Measurements from ENCODE around the gene SBK3. TPM values are rescaled to one million over a fixed set of nuclear protein-coding genes. Genes with fewer than 3 reads are reported as not detected.
A peak's percentile ranks its signal among the peaks of the same experiment; 100 is the strongest.
"Not testable (repeated sequence)": the region's sequence is repeated elsewhere in the genome, so short reads cannot be mapped to it uniquely, and the experiment has no call there.

SBK3 gene, protein sequence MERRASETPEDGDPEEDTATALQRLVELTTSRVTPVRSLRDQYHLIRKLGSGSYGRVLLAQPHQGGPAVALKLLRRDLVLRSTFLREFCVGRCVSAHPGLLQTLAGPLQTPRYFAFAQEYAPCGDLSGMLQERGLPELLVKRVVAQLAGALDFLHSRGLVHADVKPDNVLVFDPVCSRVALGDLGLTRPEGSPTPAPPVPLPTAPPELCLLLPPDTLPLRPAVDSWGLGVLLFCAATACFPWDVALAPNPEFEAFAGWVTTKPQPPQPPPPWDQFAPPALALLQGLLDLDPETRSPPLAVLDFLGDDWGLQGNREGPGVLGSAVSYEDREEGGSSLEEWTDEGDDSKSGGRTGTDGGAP
- 10 to 100 TPM; 55.3 to 62.7 TPM for total RNA-seq
- long read RNA-seq, partial matches to known transcripts = 2 of 118 reads
- long read RNA-seq, other reads (novel, unspliced or antisense) = 114 of 118 reads

DNA sequence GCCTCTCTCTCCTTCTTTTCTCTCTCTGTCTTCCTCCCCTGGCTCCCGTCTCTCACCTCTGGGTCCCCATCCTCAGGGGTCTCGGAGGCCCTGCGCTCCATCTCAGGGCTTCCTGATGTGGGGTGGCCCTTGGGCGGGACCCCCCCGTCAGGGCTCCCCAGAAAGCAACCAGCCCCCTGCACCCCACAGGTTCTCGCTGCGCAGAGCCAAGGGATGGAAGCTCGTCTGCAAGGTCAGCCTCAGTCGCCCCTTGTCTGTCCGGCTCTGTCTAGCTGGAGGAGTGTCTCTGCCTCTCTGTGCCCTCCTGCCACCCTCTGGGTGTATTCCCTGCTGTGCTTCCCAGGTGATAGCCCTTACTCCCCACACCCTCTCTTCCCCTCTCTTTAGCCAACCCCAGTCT lies at the start of gene SBK3:
Gene SBK3 (minus strand): TSS at position 101 of the 400 bp plus-strand sequence. CDS start 0 bp downstream, at position 101.
- DNase-seq (no peak), ATAC-seq (peak in 1 of 2 donors; percentile 1)
- intact Hi-C loops (cut with DNase I) = loop anchor here in 1 of 2 donors (5.0 kb wide), 1 partner anchor 42 kb away; no protein-coding TSS in a partner anchor

DNA sequence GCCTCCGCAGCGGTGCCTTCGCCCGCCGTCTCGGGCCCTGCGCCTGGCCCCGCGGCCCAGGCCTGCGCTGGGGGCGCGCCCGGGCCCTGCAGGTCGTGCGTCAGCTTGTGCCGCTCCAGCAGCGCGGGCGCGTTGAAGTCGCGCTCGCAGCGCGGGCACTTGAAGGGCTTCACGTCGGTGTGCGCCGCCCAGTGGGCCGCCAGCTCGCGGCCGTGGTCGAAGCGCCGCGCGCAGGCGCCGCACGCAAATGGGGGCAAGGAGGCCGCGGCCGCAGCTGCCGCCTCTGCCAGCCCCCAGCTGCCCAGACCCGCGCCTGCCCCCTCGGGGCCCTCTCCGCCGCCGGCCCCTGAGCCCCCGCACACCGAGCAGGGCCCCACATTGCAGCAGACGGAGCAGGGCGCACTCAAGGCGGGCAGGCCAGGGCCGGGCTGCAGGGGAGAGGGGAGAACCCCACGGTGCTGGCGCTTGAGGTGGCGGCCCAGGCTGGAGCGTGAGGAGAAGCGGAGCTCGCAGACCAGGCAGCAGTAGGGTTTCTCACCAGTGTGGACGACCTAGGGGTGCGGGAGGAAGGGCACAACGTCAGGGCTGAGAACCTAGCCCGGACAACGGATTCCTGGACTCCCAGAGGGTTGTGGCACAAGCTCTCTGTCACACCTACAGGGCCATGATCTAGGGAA lies 47.9 kb upstream of the SBK3 start:
- peak in 1 of 2 donors; percentile 18 for ATAC-seq
- intact Hi-C loops (cut with DNase I) = no loop called here

DNA sequence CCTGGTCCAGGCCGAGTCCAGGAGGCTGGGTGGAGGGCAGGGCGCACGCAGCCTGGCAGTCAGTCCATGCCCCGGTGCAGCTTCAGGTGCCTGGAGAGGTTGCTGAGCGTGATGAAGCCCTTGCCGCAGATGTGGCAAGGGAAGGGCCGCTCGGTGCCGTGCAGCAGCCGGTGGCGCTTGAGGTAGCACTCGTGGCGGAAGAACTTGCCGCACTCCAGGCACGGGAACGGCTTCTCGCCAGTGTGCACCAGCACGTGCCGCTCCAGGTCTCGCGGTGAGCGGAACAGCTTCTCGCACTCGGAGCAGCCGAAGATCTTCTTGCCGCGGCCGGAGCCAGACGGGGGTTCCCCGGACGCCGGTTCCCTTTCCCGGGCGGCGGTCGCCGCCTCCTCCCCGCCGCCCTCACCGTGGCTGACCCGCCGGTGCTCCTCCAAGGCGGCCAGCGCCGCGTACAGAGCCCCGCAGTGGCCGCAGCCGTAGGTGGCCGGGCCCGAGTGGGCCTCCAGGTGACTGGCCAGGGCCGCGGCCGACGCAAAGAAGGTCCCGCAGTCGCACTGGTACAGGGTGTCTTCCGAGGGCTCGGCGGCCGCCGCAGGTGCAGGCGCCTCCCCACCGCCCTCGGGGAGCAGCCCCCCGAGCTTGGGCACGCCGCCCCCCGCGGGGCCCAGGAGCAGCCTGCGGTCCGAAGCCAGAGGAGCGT lies 47.2 kb upstream of the SBK3 start:
- DNase-seq = peak; percentile 24
- intact Hi-C loops (cut with DNase I) = no loop called here
- no peak for ATAC-seq

More for the DNA sequence above, 47.9 kb upstream of the SBK3 start:
- DNase-seq = no peak

DNA sequence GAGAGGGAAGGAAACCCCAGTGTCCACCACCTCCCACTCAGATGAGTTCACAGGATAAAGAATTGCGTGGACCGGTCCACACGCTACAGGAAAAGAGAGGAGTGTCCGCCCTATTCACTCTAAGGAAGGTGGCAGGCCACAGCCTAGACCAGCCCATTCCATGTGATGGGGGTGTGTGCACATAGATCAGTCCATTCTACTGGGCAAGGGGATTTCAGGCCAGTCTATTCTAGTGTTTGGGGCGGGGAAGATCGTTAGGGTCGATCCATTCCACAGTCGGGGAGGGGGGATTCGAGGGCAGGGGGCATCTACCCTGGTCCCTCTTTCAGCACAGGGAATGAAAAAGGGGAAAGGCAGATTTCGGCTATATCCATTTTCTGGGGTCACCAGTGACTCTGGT lies 46.2 kb upstream of the SBK3 start:
- intact Hi-C loops (cut with DNase I) = no loop called here
- DNase-seq = no peak
- ATAC-seq = no peak

DNA sequence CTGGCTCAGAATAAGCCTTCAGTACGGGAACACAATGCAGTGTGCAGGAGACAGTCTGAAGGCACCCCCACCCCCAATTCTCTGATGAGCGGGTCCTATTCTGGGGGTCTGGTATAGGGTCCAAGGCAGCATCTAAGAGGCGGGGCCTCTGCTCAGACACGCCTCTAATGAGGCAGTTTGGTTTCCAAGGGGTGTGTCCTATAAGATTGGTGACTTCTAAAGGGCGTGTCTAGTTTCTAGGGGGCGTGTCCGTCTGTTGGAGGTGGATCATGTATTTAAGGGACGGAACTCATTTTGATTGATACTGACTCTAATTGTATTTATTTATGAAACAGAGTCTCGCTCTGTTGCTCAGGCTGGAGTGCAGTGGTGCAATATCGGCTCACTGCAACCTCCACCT lies 45.3 kb upstream of the SBK3 start:
- intact Hi-C loops (cut with DNase I) = no loop called here
- DNase-seq = no peak
- no peak for ATAC-seq

DNA sequence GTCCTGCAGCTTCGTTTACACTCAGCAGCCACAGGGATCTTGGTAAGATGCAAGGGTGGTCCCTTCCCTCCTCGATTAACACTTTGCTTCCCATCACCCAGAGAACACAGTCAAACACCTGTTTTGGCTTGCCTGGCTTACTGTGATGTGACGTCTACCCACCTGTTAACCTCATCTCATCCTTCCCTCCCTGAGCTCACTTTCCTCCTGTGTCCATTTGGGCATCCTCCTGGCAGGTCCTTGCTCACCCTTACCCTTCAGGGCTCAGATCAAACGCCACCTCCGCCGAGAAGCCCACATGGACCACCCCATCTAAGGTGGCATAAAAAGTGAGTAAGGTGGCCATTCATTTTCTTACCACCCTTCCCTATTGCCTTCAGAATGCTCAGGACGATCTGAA lies 44.8 kb upstream of the SBK3 start:
- intact Hi-C loops (cut with DNase I) = no loop called here
- DNase-seq (no peak), ATAC-seq (no peak)

DNA sequence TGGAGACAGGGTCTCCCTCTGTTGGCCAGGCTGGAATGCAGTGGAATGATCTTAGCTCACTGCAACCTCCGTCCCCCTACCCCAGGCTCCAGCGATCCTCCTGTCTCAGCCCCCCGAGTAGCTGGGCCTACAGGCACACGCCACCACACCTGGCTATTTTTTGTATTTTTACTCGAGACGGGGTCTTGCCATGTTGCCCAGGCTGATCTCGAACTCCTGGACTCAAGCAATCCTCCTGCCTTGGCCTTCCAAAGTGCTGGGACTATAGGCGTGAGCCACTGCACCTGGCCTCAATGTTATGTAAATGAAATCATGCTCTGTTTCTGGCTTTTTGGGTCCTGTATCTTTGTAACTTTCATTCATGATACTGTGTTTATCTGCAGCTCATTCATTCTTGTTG lies 43.4 kb upstream of the SBK3 start:
- intact Hi-C loops (cut with DNase I) = loop anchor here in 1 of 2 donors (5.0 kb wide), 1 partner anchor 41 kb away; the partner anchor contains the start of gene SBK3
- DNase-seq (no peak), ATAC-seq (no peak)

DNA sequence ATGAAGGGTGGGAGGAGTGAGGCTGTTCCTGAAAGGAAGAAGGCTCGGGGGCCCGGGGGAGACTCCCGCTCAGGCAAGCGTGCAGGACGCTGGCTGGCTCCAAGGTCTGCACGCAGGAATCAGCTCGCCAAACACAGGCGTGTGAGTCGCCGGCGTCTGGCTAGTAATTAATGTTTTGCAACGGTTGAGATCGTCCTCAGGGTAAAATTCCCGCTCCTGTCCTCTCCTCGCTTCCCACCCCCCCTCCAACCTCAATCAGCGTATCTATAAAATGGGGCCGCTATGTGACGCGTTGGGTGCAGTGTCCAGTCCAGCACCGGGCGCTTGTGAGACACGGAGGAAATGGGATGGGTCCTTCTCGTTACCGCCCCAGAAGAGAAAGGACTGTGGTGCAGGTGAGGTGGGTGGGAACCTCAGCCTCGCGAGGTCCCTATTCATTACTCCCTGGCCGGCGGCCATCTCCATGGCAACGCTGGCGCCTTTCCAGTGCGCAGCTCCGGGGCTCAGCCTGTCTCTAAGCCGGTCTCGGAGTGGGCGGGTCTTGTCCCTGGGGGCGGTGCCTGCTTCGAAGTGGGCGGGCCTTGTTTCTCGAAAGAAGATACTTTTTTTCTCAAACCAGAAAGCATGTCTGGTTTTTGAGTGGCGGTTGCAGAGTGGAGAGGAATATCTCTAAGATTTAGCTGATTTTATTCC lies 41.8 kb upstream of the SBK3 start:
- intact Hi-C loops (cut with DNase I) = loop anchor here in 1 of 2 donors (5.0 kb wide), 1 partner anchor 40 kb away; the partner anchor contains the start of gene SBK3
- ATAC-seq (peak; percentile 91), DNase-seq (peak; percentile 95)

DNA sequence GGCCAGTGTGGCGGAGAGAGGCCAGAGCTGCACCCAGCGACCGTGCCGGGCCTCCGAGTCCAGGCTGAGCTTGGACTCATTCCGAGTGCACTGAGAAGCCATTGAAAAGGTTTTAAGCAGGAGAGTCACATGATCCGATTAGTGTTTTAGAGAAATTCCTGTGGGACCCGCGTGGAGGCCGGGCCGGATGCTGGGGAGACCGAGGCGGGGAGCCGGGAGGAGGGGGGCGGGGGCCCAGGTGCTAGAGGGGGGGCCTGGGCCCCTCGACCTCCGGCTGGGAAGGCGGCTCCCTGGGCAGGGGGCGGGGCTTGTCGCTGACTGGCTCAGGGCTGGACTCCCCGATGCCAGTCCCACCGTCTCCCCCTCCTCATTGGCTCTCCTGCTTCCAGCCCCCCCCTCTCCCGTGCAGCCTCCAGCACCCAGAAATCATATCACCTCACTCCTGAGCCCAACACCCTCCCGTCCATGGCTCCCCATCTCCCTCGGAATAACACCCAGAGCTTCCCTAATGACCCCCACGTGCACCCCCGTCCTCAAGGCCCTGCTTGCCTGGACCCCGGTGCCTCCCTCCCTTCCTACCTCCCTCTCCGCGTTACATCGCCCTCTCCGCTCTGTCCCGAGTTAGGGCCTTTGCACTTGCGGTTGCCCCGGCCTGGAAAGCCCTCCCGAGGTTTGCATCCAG lies 40.5 kb upstream of the SBK3 start:
- peak; percentile 85 for DNase-seq
- ATAC-seq = peak; percentile 80
- intact Hi-C loops (cut with DNase I) = loop anchor here in 1 of 2 donors (5.0 kb wide), 1 partner anchor 38 kb away; the partner anchor contains the start of gene SBK3

DNA sequence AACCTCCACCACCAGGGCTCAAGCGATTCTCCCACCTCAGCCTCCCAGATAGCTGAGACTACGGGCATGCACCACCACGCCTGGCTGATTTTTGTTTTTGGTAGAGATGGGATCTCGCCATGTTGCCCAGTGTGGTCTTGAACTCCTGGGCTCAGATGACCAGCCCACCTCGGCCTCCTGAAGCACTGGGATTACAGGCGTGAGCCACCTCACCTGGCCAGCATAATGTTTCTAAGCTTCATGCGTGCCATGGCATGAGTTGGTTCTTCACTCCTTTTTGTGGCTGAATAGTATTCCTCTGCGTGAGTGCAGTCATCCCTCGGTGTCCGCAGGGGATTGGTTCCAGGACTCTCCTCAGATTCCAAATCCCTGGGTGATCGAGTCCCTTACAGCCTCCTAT lies 39.5 kb upstream of the SBK3 start:
- intact Hi-C loops (cut with DNase I) = loop anchor here in 1 of 2 donors (5.0 kb wide), 1 partner anchor 38 kb away; the partner anchor contains the start of gene SBK3
- ATAC-seq = no peak
- no peak for DNase-seq

DNA sequence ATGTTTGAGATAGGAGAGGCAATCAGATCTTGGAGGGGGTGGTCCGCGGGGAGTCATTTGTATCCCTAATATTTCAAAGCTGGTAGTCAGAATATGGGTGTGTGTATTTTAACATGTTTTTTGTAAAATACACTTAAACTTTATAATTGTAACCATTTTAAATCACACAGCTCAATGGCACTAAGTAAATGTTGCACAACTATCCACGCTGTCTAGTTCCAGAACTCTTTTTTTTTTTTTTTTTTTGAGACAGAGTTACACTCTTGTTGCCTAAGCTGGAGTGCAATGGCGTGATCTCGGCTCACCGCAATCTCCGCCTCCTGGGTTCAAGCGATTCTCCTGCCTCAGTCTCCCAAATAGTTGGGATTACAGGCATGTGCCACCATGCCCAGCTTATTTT lies 38.6 kb upstream of the SBK3 start:
- DNase-seq; intact Hi-C loops (cut with DNase I); ATAC-seq: not testable (repeated sequence)

DNA sequence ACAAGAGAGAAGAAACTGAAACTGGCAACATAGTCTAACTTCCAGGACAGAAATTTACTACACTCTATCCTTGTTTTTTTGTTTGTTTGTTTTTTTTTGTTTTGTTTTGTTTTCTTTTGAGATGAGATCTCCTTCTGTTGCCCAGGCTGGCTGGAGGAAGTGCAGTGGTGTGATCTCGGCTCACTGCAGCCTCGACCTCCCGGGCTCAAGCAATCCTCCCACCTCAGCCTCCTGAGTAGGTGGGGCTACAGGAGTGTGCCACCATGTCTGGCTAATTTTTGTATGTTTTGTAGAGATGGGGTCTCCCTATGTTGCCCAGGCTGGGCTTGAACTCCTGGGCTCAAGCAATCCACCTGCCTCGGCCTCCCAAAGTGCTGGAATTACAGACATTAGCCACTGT lies 36.9 kb upstream of the SBK3 start:
- ATAC-seq; intact Hi-C loops (cut with DNase I); DNase-seq: not testable (repeated sequence)

DNA sequence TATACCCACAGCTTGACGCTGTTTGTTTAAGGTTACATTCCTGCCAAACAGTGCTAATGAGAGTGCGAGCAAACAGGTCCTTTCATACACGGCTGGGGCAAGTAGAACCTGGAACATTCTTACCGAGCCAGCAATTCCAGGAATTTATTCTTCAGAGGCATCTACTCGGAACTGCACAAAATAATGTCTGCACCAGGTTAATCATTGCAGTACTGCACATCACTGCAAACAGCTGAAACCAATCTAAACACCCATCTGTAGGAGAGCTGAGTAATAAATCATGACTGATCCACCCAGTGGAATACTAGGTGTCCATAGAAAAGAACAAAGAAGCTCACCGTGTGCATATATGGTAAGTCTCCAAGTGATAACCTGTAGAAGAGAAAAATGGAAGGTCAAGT lies 36.5 kb upstream of the SBK3 start:
- intact Hi-C loops (cut with DNase I) = no loop called here
- ATAC-seq (no peak), DNase-seq (no peak)

DNA sequence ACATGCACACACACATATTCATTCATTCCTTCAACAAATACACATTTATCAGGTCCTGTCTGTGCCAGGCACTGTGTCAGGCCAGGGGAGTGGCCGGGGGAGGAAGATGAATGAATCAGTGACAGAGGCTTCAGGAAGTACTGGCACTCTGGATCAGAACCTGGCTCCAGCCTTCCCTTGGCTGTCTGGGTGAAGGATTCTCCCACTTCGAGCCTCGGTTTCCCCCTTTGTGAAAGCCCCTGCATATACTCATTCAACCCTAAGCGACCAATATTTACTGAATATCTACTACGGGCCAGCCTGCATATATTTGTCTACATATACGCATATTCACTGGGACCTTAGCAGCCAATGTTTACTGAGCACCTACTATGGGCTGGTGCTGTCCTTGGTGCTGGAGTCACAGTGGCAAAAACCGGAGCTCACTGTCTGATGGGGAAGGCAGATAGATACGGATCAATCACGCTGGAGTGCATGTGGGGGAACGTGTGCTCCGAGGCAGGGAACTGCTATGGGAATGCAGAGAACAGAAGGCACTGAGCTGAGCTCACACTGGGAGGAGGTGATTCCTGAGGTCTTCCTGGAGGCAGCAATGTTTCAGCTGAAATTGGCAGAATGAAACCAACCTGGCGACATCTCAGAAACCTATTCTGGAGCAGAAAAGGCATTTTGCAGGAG lies 35.9 kb upstream of the SBK3 start:
- intact Hi-C loops (cut with DNase I) = no loop called here
- DNase-seq = no peak
- peak in 1 of 2 donors; percentile 9 for ATAC-seq

DNA sequence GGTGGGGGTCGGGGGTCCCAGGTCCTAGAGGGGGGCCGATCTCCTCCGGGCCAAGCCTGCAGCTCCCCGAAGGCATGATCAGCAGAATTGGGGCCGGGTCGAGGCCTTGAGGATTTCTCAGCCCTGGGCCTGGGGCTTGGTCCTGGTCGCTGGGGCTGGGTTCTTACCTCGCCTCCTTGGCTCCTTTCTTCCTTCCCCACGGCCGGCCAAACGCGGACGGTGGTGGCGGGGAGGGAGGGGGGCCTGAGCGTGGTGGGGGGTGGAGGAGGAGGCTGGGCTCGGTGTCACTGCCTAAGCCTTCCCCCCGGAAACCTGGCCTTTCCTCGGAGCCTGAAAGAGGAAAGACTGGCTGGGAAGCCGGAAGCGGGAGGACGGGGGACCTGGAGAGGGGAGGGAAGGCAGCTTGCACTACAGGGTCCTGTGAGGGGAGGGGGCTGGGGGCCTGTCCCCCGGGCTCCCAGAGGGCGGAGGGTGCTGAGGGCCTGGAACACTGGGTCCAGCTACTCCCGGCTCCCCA lies 35.3 kb upstream of the SBK3 start, which contains the start of gene ZNF579:
Gene ZNF579 (minus strand): TSS at position 221 of the 517 bp plus-strand sequence. CDS start 1,209 bp downstream, outside the sequence.
- intact Hi-C loops (cut with DNase I) = no loop called here
- DNase-seq = peak; percentile 90
- ATAC-seq = peak; percentile 88

DNA sequence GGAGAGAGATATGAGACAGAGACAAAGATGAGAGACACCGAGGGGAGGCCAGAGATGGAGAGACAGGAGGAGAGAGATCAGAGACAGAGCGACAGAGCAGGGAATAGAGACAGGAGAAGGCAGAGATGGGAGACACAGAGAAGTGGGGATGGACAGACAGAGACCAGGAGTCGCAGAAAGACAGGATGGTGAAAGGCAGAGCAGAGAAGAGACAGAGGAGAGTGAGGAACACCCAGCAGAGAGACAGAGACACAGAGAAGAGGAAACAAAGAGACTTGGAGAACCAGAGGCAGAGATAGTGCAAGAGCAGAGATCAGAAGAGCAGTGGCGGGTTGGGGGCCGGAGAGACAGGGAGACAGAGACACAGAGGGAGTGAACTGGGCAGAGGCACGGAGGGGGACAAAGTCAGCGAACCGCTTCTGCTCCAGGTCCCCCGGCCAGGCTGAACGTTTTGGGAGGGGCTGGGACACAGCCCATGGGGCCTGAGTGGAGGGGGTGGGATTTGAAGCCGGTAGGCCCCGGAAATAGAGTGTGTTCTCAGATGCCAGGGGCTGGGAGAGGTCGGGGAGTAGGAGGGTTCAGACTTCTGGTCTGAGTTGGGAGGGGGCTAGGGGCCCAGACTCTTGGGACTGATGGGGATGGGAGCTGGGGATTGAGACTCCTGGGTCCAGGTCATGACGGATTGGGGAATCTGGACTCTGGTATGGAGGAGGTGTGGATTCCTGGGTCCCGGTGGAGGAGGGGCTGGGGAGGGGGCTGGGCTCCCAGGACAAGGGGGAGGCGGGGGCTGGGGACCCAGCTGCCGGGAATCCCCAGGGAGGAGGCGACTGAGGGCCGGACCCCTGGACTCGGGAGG lies 34.7 kb upstream of the SBK3 start:
- DNase-seq (no peak), ATAC-seq (peak; percentile 71 to 73)
- intact Hi-C loops (cut with DNase I) = no loop called here

Data from left cardiac atrium (tissue), 4 donors.